Non-pigmented ciliary epithelial cell (primary cell): ENCODE results near the gene GPR142.

Experiments used
- DNase-seq: peaks from one replicate; pipeline ENCODE4 v3.0.0-alpha.2; 2010; ENCODE audit warnings: low read depth

GPR142 gene

DNA sequence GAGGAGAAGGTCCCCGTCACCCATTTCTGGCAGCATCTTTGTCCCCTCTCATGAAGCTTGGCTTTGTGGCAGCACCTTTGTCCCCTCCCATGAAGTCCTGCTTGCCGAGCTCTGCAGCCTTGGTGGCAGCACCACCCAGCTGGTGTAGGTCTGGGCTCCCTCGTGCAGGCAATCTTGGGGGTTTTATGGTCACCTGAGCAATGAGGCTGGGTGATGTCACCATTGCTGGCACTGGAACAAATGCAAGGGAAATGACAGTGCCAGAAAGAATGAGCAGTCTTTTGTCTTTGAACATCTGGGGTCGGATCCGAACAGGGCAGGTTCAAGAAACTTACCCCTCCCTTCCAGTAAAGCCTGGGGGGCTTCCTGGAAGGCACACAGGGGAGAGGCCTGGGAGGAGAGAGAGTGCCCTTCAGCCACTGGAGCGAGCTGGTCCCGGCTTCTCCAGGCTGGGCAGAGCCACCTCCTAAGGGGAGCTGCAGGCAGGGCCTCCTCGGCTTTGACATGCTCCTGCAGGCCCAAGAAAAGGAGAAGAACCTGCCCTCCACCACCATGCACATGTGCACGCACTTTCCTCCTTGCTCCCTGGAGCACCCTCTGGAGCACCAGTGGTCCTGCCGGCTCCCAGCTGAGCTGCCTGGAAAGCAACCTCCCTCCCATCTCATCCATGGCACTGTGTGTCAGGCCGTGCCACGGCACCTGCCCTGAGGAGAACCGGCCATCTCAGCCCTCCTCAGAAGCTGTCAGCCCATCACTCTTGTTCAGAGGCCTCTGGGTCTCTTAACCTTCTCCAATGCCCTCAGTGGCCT is 21.7 kb upstream of the GPR142 start:
- no peak for DNase-seq

DNA sequence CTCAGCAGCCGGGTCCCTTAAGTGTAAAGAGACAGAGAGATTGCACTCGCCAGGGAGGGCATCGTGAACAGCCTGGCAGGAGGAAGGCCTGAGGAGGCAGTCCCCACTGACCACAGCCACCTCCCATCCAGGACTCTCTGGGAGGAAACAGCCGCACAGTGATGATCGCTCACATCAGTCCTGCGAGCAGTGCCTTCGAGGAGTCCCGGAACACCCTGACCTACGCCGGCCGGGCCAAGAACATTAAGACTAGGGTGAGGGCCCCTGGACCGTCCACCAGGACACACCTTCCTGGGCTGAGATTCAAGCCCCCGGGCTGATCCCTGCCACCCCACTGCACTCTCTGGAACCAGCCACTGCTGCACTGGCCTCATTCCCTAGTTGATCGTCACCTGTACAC is 19.7 kb upstream of the GPR142 start:
- no peak for DNase-seq

DNA sequence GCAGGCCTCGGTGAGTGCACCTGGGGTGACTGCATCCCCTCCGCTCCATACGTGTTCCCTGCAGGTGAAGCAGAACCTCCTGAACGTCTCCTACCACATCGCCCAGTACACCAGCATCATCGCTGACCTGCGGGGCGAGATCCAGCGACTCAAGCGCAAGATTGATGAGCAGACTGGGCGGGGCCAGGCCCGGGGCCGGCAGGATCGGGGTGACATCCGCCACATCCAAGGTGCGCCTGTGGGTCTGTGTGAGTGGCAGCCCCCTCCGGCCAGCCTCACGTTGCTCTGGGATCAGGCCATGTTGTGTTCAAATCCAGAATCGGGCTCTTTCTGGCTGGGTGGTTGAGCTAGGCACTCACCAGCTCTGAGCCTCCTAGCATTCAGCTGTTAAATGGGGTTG is 18.2 kb upstream of the GPR142 start:
- no peak for DNase-seq

DNA sequence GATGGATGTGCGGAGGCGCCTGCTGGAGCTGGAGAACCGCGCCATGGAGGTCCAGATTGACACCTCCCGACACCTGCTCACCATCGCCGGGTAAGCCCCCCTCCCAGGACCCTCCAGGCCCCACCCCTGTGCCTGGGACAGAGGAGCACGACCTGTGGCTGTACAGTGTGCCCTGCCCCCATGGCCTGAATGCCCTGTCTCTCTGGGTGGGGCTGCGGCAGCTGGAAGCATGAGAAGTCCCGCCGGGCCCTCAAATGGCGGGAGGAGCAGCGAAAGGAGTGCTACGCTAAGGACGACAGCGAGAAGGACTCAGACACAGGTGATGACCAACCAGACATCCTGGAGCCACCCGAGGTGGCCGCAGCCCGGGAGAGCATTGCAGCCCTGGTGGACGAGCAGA is 16.8 kb upstream of the GPR142 start:
- DNase-seq: no peak

DNA sequence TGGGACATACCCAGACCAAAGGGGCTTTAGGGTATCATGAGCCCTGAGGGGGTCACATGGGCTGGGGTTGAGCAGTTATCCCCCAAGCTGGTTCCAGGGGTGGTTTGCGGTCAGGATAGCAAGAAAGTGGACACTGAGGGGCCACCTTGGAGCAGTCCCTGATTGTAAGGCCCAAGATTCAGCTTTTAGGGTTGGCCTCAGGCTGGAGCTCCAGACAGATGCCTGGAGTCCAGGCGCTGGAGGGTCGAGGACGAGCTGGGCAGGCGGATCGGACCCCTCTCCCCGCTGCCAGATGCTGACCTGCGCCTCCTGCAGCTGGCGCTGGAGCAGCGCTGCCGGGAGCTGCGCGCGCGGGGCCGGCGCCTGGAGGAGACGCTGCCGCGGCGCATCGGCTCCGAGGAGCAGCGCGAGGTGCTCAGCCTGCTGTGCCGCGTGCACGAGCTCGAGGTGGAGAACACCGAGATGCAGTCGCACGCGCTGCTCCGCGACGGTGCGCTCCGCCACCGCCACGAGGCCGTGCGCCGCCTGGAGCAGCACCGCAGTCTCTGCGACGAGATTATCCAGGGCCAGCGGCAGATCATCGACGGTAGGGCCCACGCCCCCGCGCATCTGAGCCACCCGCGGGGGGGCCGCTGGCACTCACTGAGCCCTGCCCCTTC is 15.6 kb upstream of the GPR142 start:
- DNase-seq: no peak

DNA sequence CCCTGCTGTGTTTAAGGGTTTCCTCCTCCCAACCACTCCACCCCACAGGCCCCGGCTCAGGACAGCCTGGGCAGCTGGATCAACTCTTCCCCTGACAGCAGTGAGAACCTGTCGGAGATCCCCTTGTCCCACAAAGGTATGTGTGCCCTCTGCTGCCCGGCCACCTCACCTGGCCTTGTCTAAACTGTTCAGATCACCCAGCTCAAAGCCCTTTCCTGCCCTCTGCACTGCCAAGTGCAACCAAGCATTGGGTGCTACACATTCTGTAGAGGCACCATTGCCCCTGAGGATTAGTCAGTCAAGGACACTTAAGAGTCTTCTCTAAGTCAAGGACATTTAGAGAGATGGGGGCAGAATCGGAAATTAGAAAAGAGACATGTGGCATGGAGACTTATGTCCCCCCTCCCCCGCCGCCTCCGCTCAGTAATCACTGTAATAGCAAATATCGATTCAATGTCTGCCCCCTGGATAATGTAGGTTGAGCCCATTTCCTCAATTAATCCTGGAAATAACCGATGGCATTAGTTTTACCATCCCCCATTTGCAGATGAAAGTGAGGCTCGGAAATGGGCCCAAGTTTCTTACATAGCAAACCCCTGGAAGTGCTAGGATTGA is 13.8 kb upstream of the GPR142 start:
- DNase-seq: no peak

DNA sequence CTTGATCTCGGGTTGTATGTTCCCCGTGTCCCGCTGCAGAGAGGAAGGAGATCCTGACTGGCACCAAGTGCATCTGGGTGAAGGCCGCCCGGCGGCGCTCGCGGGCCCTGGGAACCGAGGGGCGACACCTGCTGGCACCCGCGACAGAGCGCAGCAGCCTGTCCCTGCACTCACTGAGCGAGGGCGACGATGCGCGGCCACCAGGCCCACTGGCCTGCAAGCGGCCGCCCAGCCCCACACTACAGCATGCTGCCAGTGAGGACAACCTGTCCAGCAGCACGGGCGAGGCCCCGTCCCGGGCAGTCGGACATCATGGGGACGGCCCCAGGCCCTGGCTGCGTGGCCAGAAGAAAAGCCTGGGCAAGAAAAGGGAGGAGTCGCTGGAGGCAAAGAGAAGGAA is 13.2 kb upstream of the GPR142 start:
- no peak for DNase-seq

DNA sequence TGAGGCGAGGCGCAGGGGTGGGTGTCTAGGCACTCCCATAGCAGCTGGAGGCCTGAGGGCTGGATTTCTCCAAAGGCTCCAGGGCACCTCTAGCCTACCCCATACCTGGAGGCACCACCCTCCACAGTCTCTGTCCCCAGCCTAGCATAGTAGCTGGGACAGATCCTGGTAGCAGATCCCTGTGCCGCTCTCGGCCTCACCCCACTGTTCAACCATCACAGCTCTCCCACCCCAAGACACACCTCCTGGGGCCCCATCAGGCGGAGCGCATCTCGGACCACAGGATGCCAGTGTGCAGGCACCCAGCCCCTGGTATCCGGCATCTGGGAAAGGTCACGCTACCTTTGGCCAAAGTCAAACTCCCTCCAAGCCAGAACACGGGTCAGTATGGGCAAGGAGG is 12.7 kb upstream of the GPR142 start:
- DNase-seq: no peak

DNA sequence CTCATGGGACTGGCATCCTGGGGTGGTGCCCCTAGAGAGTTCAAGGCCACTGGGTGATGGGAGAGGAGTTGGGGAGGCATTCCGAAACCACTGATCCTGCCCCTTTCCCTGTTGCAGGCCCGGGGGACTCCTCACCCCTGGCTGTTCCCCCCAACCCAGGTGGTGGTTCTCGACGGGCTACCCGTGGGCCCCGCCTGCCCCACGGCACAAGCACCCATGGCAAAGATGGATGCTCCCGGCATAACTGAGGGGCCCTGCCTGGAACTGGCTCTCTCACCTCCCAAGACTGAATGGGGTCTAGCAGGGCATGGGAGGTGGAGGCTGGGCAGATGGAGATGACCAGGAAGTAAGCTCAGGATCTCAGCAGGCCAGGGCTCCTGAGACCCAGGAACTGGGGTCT is 12.2 kb upstream of the GPR142 start:
- DNase-seq: no peak

DNA sequence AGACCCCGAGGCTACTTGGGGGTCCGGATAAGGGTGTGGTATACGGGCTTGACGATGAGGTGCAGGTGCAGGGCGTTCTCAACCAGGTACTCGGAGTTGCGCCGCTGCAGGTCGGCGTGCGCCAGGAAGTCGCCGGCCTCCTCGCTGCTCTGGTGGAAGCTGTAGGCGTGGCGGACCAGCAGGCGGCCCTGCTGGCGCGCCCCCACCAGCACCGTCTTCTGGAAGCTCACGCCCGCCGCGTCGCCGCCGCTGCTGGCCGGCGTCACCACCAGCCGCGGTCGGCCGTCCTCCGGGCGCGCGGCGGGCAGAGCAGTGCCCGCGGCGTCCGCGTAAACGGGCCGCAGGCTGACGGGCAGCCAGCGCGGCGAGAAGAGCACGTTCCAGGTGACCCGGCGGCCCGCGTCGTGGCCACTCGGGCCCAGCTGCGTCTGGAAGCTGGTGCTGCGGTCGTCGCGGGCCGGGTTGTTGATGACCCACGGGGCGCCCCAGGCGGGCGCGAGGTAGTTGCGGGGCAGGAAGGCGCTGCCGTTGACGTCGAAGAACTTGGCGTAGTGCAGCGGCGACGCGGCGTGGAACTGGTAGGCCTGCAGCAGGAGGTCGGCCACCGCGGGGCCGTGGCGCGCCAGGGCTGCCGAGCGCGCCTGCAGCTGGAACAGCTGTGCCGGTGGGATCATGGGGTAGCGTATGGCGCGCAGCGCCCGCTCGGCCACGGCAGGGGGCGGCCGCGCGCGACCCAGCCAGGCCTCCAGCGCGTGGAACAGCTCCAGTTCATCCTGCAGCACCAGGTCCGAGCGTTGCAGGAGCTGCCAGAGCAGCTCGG is 10.4 kb upstream of the GPR142 start:
- DNase-seq: no peak

DNA sequence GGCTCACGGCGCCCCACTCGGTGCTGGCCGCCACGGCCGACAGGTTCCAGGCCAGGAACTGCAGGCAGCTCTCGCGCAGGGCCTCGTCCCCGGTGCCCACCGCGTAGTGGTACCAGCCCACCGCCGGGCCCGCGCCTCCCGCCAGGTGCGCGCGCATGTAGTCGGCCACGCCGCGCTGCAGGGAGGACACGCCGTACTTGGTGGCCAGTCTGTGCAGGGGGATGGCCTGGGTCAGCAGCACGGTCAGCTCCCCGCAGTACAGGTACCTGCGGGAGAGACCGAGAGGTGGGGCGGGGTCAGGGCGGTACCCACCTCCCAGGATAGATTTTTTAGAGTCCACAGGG is 9.9 kb upstream of the GPR142 start:
- DNase-seq: no peak

DNA sequence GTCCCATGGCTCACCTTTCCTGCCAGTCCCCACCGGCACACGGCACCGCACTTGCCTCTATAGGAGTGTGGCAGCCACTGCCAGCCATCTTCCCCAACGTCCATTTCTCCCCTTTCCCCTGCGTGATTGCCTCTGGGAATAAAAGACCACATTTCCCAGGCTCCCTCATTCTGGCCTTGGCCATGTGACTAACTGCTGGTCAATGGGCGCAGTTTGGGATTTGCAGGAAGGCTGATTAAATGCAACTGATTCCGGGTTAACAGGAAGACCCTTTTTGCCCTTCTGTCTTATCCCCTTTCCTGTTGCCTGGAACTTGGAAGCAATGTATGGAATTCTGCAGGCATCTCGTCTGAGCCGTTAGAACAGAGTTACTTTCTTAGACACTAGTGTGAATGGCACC is 8.6 kb upstream of the GPR142 start:
- no peak for DNase-seq

DNA sequence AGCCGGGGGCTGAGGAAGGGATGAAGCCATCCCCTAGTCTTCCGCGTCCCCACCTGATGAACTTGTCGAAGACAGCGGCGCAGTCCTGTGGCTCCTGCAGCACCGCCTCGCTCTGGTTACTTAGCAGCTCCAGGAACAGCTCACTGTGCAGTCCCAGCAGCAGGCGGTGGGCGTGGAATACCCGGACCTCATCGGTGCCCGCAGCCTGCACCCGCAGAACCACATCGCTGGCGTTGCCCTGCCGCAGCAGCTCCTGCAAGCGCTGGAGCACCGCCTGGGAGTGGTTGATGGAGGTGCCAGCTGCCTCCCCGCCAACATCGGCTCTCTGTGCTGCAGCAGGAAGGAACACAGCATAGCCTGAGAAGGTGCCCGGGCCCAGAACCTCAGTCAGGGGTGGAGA is 7.4 kb upstream of the GPR142 start:
- no peak for DNase-seq

DNA sequence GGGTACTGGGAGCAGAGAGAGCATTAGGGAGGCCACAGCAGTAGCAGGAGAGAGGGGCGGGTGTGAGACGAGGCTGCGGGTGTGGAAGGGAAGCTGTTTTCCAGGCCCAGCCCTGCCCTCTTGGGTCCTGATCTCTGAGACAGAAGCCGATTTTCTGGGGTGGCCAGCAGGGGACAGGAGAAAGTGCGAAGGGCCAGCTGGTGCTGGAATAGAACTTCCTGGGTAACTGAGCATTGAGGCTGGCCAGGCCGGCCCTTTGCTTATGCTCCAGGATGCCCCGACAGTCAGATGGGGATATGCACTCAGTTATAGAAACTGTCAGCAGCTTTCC is 6.4 kb upstream of the GPR142 start:
- no peak for DNase-seq

DNA sequence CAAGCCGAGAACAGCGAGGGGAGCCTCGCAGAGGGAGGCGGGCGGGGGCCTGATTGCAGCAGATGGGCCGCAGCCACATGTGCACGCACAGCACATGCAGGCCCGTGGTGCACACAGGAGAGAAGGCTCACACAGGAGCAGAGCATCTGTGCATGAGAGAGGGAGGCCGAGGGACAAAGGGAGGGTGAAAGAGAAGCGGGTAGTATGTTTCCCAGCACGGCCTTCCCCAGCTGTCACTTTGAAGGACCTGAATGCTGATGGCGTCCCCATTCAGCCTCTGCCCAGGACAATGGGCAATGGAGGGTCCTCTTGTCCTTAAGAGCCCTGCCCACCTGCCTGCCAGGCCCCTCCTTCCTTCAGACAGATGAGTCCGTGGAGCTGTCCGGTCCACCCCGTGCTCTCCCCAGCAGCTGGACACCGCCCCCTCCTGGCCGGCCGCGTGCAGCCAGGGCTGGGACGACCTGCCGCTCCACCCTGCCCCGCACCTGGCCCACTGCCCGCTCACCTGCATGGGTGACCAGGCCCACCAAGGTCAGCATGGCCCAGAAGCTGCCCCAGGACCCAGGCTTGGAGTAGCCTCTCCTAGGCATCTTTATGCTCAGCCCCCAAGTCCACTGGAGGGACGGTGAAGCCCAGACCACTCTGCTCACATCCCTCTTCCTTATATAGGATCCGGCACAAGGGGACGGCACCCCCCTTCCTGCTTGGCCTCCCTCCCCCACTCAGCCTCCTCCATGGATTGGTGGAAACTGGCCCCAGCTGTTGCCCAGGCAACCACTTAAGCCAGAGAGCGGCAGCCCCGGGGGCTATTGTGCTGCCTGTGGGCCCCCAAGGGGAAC is 5.9 kb upstream of the GPR142 start, which contains the start of gene BTBD17:
Gene BTBD17, minus strand, starts transcription at position 639 of the 839 bp plus-strand sequence. Its CDS starts 49 bp downstream, at position 590.
- DNase-seq: no peak

DNA sequence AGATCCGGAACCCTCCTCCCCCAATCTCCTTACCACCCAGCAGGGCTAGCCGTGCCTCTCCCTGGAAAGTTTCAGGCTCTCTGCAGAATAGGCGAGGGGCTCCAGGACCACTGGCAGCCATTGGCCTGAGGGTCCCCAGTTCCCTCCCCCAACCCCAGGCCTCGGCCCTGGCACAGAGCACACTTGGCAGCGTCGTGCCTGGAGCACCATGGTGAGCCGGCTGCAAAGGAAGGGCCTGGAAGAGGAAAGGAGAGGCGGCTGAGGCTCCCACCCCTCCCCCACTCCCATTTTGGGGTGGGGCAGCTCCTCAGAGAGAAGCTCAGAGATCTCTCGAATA is 5.3 kb upstream of the GPR142 start:
- DNase-seq: no peak

DNA sequence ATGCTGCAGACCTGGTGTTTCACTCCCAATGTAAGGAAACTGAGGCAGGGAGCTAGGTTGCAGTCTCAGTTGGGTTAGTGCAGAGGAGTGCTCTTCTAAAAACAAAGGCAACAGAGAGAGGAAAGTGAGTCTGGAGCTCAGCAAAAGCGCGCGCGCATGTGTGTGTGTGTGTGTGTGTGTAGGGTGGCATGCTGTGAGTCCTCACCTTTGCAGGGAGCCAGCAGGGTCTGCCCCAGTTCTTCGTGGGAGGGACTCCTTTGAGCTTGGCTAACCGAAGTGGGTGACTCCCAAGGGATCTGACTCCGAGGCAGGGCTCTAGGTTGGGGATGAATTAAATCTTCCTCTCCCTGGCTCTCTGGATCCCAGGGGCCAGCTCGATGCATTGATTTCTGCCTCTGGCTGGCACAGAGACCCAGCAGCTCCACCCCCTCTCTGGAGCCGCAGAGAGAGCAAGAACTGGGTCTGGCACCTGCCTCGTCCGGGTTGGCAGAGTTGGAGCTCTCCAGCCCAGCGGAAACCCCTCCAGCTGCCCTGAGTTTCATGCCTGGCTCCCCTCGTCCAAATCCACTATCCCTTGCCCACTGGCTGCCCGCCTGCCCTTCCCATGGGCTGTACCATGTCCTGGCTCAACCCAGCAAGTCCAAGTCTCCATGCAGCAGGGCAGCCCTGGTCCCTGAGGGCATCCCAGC is 4.4 kb upstream of the GPR142 start:
- DNase-seq: no peak

DNA sequence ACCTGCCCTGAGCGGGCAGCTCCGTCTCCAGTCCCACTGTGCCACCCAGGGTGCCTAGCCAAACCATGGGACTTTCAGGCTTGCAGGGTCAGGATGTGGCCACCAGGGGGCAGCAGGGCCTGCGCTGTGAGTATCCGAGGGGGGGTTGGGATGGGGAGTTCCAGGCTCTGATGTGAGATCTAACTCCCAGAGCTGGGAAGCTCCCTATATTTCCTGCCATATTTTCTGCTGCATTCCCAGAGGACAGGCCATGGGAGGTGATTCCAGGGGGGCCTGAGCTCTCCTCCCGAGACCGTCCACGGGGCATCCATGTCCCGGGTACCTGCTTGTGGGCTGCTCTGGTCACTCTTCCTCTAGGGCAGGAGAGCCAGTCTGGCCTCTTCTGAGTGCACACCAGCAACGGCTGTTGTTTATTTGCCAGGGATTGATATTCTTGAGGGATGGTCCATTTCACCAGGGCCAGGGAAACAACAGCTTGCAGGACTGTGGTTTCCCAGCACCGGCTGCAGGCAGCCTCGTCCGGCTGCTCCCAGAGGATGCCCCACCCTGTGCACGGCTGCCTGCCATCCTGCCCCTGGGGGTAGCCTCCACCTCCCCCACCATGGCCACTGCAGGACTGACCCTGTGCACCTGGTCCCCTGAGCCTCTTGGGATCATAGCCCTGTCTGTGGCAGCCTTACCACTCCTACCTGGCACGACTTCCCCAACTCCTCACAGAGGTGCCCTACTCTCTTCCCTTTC is 1.2 kb downstream of the GPR142 start:
- peak; percentile 3 for DNase-seq

DNA sequence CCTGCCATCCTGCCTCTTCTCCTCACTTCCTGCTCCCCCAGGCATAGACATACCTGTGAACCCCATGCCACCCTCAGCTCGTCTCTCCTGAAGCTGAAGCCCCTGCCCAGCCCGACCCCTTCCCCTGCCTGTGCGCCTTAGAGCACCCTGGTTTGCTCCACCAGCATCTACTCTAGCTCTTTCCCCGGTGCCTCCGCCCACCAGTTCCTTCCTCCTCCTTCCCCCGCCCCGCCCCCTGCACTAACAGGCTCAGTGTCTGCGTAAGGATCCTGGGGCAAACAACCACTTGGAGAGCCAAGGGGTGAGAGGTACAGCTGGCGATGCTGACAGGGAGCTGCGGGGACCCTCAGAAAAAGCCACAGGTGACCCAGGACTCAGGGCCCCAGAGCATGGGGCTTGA is 1.9 kb downstream of the GPR142 start:
- no peak for DNase-seq

DNA sequence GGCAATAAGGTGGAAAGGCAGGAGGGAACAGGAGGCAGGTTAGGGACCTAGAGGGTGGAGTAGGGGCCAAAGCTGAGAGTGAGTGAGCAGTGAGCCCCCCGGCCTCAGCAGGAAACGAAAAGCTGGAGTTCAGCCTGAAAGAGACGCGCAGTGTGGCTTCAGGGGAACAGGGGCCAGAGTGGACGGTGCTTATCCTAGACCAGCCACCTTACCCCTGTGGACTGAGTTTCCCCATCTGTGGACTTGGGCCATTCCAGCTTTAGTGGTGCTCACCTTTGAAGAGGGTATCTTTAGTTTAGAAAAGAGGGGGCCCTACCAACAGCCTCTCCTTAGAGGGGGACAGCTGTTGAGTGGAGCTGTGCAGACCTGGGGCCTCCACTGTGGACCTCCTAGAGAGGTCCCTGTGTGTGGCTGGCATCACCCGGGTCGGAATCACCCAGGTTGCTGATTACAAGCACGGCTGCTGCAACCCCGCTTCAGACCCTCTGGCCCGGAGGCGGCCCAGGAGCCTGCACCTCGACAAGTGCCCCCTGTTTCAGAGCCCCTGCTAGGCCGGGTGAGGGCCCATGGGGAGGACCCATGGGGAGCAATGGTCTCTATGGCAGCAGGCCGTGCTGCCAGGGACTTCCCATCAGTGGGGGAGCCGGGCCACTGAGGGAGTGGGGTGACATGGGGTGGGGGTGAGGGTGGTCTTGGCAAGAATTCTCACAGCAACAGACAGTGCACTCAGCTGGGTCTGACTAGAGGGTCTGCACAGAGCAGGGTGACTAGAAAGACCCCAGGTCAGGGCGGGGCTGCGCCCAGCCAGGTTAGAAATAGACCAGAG is 2.6 kb downstream of the GPR142 start:
- no peak for DNase-seq
